RWPE2 (cell line): ENCODE results near the gene MSMO1.
A peak's percentile ranks its signal among the peaks of the same experiment; 100 is the strongest.
"Not testable (repeated sequence)": the region's sequence is repeated elsewhere in the genome, so short reads cannot be mapped to it uniquely, and the experiment has no call there.

Source experiments
- ATAC-seq: fragments of 200-7000 bp; cut with Tn5 transposase; 3 replicates; pipeline ENCODE4 v1.9.1; 2021; ENCODE audit warnings: low read depth
- DNase-seq: peaks from one replicate; pipeline ENCODE4 v3.0.0-alpha.2; 2020; ENCODE audit warnings: low spot score
- H3K27ac ChIP-seq: fragments of 450-650 bp; 2 replicates; pipeline ENCODE4 v1.5.1; 2017; ENCODE audit warnings: mild to moderate bottlenecking; ENCODE audit not compliant: poor library complexity, severe bottlenecking
- H3K27me3 ChIP-seq: fragments of 250-450 bp; sonication (Bioruptor Pico); 2 replicates; pipeline ENCODE4 v1.5.1; 2021; ENCODE audit warnings: mild to moderate bottlenecking, moderate library complexity; ENCODE audit not compliant: insufficient read depth, poor library complexity, severe bottlenecking
- H3K36me3 ChIP-seq: fragments of 250-450 bp; sonication (Bioruptor Pico); 2 replicates; pipeline ENCODE4 v1.5.1; 2020; ENCODE audit warnings: low read depth, mild to moderate bottlenecking, moderate library complexity
- H3K4me1 ChIP-seq: fragments of 250-450 bp; sonication (Bioruptor Pico); 2 replicates; pipeline ENCODE4 v1.5.1; 2021; ENCODE audit warnings: mild to moderate bottlenecking, moderate library complexity; ENCODE audit not compliant: insufficient read depth, poor library complexity, severe bottlenecking
- H3K4me3 ChIP-seq: fragments of 250-450 bp; sonication (Bioruptor Pico); 2 replicates; pipeline ENCODE4 v1.5.1; 2021; ENCODE audit warnings: mild to moderate bottlenecking, moderate library complexity; ENCODE audit not compliant: severe bottlenecking
- H3K9me3 ChIP-seq: fragments of 250-450 bp; sonication (Bioruptor Pico); 2 replicates; pipeline ENCODE4 v1.5.1; 2021; ENCODE audit warnings: mild to moderate bottlenecking, moderate library complexity; ENCODE audit not compliant: severe bottlenecking
- CTCF ChIP-seq: fragments of 450-650 bp; IDR thresholded peaks from one replicate; pipeline ENCODE4 v1.5.1; 2017; ENCODE audit warnings: mild to moderate bottlenecking, moderate library complexity; ENCODE audit not compliant: poor library complexity, severe bottlenecking

MSMO1 gene

DNA sequence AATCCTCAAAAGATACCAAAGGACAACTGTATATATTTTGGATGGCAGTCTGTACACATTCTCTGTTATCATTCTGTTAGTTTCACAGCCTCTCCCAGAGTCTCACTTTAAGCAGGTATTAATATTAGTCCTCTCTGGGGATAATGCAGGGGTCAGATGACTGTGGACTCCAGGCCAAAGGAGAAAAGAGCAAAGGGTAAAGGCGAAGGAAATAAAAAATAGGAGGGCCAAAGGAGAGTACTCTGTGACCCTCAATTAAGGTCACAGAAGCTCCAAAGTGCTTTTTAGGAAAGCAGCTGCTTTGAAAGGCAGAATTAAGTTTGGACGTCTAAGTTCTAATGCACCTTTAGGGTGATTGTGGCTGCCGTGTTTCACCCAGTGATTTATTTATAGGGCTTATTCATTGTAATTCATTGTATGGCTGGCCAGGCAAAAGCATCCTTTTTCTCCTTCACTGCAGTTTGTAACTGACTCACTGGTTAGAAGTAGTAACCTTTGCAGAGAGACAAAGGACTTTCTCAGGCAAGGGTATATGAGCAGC lies 7.8 kb downstream of the MSMO1 start:
- H3K4me3 ChIP-seq = no peak overlapping the region
- peaks cover 16% of the 10 kb centered on the region for H3K4me1 ChIP-seq
- no peak for TF ChIP-seq CTCF
- no peaks in the 10 kb centered on the region for H3K27me3 ChIP-seq
- peaks cover 100% of the 10 kb centered on the region for H3K36me3 ChIP-seq
- DNase-seq (no peak), ATAC-seq (no peak)
- peak overlapping the region; percentile 17 for H3K27ac ChIP-seq
- no peaks in the 10 kb centered on the region for H3K9me3 ChIP-seq

- no peak overlapping the region for H3K27ac ChIP-seq
Measured at GRCh38 chr4:165336743-165337142, 9.3 kb downstream of the MSMO1 start.

DNA sequence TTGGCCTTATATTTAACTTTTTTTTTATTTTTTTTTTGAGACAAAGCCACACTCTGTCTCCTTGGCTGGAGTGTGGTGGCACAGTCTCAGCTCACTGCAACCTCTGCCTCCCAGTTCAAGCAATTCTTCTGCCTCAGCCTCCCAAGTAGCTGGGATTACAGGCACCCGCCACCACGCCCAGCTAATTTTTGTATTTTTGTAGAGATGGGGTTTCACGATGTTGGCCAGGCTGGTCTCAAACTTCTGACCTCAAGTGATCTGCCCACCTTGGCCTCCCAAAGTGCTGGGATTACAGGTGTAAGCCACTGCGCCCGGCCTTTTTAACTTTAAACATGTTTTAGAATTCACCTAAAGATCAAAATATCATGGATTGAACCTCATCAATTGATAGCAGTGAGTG lies 14.9 kb downstream of the MSMO1 start:
- H3K36me3 ChIP-seq = peaks cover 58% of the 10 kb centered on the region
- not testable (repeated sequence) for H3K4me1 ChIP-seq, H3K27me3 ChIP-seq, DNase-seq, H3K4me3 ChIP-seq, ATAC-seq, H3K27ac ChIP-seq, H3K9me3 ChIP-seq

More at GRCh38 chr4:165336743-165337142, 9.3 kb downstream of the MSMO1 start:
- Histone ChIP-seq H3K4me1 (peaks cover 16% of the 10 kb centered on the region), H3K9me3 (no peaks in the 10 kb centered on the region), H3K4me3 (no peak overlapping the region), H3K36me3 (peaks cover 100% of the 10 kb centered on the region), H3K27me3 (no peaks in the 10 kb centered on the region)
- TF ChIP-seq CTCF = no peak
- ATAC-seq = no peak
- DNase-seq = no peak

- H3K27ac ChIP-seq = peak overlapping the region; percentile 7
- peak; percentile 45 for TF ChIP-seq CTCF
- H3K4me1 ChIP-seq = no peaks in the 10 kb centered on the region
- ATAC-seq (peak; percentile 50), DNase-seq (no peak)
- H3K36me3 ChIP-seq = peaks cover 45% of the 10 kb centered on the region
- no peak overlapping the region for H3K4me3 ChIP-seq
- H3K9me3 ChIP-seq = no peaks in the 10 kb centered on the region
- no peaks in the 10 kb centered on the region for H3K27me3 ChIP-seq
Measured at GRCh38 chr4:165343353-165344191, 16.1 kb downstream of the MSMO1 start.

DNA sequence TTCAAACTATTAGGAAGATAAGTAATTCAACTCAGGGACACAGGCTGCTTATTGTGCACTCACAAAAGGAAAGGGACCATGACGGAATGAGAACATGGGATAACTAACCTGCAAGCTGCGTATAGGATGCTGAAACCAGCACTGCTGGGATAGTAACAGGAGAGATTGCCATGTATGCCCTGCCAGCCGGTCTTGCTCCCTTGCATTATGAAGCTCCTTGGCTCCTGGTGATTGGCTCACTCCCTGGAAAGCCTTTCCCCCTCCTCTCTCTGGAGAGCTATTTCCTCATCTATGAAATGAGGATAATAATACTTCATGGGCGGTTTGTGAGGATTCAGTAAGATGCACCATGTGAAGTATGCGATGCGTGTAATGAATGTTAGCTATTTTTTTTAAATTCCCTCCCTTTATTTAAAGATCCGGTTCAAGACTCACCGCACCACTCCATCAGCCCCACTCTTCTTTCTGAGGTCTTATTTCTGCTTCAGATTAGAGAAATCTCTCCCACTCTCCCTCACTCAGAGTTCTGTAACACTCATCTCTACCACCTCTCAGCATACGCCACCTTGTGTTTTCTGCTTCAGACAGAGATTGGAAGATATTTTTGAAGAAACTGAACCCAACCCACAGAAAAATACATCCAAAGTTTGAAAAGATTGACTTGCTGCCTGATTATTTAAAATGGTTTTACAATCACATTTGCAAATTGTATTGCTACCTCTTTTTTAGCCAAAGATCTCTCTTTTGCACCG lies 18.4 kb downstream of the MSMO1 start:
- Histone ChIP-seq H3K36me3 (peaks cover 23% of the 10 kb centered on the region), H3K27ac (no peak overlapping the region), H3K27me3 (no peaks in the 10 kb centered on the region), H3K4me3 (no peak overlapping the region), H3K4me1 (no peaks in the 10 kb centered on the region), H3K9me3 (no peaks in the 10 kb centered on the region)
- DNase-seq (no peak), ATAC-seq (peak; percentile 43)
- TF ChIP-seq CTCF = peak; percentile 35
